Measurements from ENCODE around the gene SHKBP1. TPM values are rescaled to one million over a fixed set of nuclear protein-coding genes. Genes with fewer than 3 reads are reported as not detected.

Gene SHKBP1
- total and polyA plus RNA-seq, 7 donors, result 12.4 to 21.7 (median 17.2) TPM

DNA sequence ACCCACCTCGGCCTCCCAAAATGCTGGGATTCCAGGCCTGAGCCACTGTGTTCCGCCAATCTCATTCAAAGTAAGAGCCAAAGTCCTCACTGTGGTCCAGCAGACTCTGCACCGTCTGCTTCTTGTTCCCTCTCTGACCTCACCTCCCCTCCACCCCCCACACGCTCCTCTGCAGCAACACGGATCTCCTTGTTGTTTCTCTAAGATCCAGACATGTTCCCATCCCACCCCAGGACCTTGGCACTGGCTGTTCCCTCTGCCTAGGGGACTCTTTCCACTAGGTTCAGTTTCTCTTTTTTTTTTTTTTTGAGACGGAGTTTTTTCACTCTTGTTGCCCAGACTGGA, 62.9 kb downstream of the SHKBP1 start:
- TF ChIP-seq, protein P1, sequence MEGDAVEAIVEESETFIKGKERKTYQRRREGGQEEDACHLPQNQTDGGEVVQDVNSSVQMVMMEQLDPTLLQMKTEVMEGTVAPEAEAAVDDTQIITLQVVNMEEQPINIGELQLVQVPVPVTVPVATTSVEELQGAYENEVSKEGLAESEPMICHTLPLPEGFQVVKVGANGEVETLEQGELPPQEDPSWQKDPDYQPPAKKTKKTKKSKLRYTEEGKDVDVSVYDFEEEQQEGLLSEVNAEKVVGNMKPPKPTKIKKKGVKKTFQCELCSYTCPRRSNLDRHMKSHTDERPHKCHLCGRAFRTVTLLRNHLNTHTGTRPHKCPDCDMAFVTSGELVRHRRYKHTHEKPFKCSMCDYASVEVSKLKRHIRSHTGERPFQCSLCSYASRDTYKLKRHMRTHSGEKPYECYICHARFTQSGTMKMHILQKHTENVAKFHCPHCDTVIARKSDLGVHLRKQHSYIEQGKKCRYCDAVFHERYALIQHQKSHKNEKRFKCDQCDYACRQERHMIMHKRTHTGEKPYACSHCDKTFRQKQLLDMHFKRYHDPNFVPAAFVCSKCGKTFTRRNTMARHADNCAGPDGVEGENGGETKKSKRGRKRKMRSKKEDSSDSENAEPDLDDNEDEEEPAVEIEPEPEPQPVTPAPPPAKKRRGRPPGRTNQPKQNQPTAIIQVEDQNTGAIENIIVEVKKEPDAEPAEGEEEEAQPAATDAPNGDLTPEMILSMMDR (IDR thresholded peaks at IDR 0.05), result no peak
- H3K27me3 ChIP-seq (ENCODE audit: insufficient read depth in 3 of 3, low read length in 2 of 3), result no peaks in the 10 kb centered on the region
- no peak overlapping the region for H3K27ac ChIP-seq
- H3K4me3 ChIP-seq, result no peak overlapping the region
- ATAC-seq (no peak), DNase-seq (no peak)
- intact Hi-C loops (cut with DNase I), result no loop called here
- no peaks in the 10 kb centered on the region for H3K4me1 ChIP-seq
- no peaks in the 10 kb centered on the region for H3K9me3 ChIP-seq
- H3K36me3 ChIP-seq (ENCODE audit: insufficient read depth in 1 of 2, low read depth in 1 of 2), result no peaks in the 10 kb centered on the region
- WGBS, 3 donors, result 76 to 82% (median 76%) methylated on average over 6 of the region's 6 CpGs

DNA sequence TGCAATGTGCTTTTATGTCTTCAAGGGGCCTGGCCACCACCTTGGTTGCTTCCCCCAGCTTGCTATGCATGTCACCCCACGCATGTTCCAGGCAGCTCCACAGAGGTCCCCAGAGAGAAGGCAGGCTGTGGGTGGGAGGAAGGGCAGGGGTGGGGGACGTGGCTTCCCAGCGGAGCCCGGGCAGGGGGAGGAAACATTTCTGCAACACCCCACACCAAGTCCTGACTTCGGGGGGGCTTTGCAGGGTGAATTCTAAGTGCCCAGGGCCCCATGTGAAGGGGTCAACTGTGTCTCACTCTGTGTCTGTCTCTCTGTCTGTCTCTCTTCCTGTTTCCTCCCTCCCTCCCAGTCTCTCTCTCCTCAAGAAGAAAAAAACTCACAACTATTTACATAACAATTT, 64.1 kb downstream of the SHKBP1 start:
- TF ChIP-seq, protein P1 (IDR thresholded peaks at IDR 0.05), result no peak
- 47 to 58% (median 49%) methylated on average over 5 of the region's 5 CpGs for WGBS, 3 donors
- peaks cover 1% of the 10 kb centered on the region for H3K4me1 ChIP-seq
- H3K27me3 ChIP-seq (ENCODE audit: insufficient read depth in 3 of 3, low read length in 2 of 3), result no peaks in the 10 kb centered on the region
- H3K9me3 ChIP-seq, result no peaks in the 10 kb centered on the region
- DNase-seq, result no peak
- no peaks in the 10 kb centered on the region for H3K36me3 ChIP-seq (ENCODE audit: insufficient read depth in 1 of 2, low read depth in 1 of 2)
- no peak for ATAC-seq
- H3K27ac ChIP-seq, result no peak overlapping the region
- intact Hi-C loops (cut with DNase I), result no loop called here
- H3K4me3 ChIP-seq, result no peak overlapping the region

Other genes with a start within 250 kb of the SHKBP1 start
- 100 to 1,000 TPM; 220 to 299 (median 285) TPM for gene C19orf47, start 228.5 kb upstream of the SHKBP1 start, total RNA-seq
- gene C19orf47, start 228.5 kb upstream of the SHKBP1 start, polyA plus RNA-seq, result 100 to 1,000 TPM; 368 to 436 (median 429) TPM
- gene PLD3, start 228.2 kb upstream of the SHKBP1 start, total RNA-seq, result 100 to 1,000 TPM in 1 of 4 donors, 10 to 100 TPM in 3; 77.8 to 116 (median 85.0) TPM
- 10 to 100 TPM; 60.2 to 87.3 (median 64.9) TPM for gene PLD3, start 228.2 kb upstream of the SHKBP1 start, polyA plus RNA-seq
- gene HIPK4, start 186.7 kb upstream of the SHKBP1 start, total RNA-seq, result under 1 TPM in 2 of 4 donors, not detected in 2; 0.08 to 0.11 TPM
- under 1 TPM in 1 of 3 donors, not detected in 2; 0.03 TPM for gene HIPK4, start 186.7 kb upstream of the SHKBP1 start, polyA plus RNA-seq
- 1 to 10 TPM; 1.4 to 3.3 (median 2.8) TPM for gene PRX, start 163.5 kb upstream of the SHKBP1 start, total RNA-seq
- 1 to 10 TPM; 1.9 to 2.1 (median 2.1) TPM for gene PRX, start 163.5 kb upstream of the SHKBP1 start, polyA plus RNA-seq
- gene SERTAD1, start 150.9 kb upstream of the SHKBP1 start, total RNA-seq, result 10 to 100 TPM; 10.5 to 24.0 (median 20.2) TPM
- gene SERTAD1, start 150.9 kb upstream of the SHKBP1 start, polyA plus RNA-seq, result 10 to 100 TPM; 10.7 to 88.7 (median 17.3) TPM
- gene SERTAD3, start 132.5 kb upstream of the SHKBP1 start, total RNA-seq, result 10 to 100 TPM; 16.0 to 29.0 (median 26.0) TPM
- gene SERTAD3, start 132.5 kb upstream of the SHKBP1 start, polyA plus RNA-seq, result 10 to 100 TPM; 12.7 to 30.0 (median 13.8) TPM
- 100 to 1,000 TPM in 2 of 4 donors, 10 to 100 TPM in 2; 74.1 to 189 (median 114) TPM for gene BLVRB, start 111.1 kb upstream of the SHKBP1 start, total RNA-seq
- gene BLVRB, start 111.1 kb upstream of the SHKBP1 start, polyA plus RNA-seq, result 100 to 1,000 TPM; 167 to 204 (median 172) TPM
- gene SPTBN4, start 109.9 kb upstream of the SHKBP1 start, total RNA-seq, result 1 to 10 TPM; 1.8 to 4.7 (median 2.8) TPM
- gene SPTBN4, start 109.9 kb upstream of the SHKBP1 start, polyA plus RNA-seq, result 1 to 10 TPM in 2 of 3 donors, under 1 TPM in 1; 0.66 to 2.9 (median 2.8) TPM
- 10 to 100 TPM; 24.1 to 55.8 (median 44.0) TPM for gene LTBP4, start 24.5 kb downstream of the SHKBP1 start, total RNA-seq
- gene LTBP4, start 24.5 kb downstream of the SHKBP1 start, polyA plus RNA-seq, result 10 to 100 TPM; 16.0 to 23.8 (median 20.6) TPM
- gene NUMBL, start 113.8 kb downstream of the SHKBP1 start, total RNA-seq, result 10 to 100 TPM; 12.0 to 13.3 (median 12.9) TPM
- 1 to 10 TPM; 3.3 to 5.5 (median 4.1) TPM for gene NUMBL, start 113.8 kb downstream of the SHKBP1 start, polyA plus RNA-seq
- gene COQ8B, start 140.0 kb downstream of the SHKBP1 start, total RNA-seq, result 10 to 100 TPM in 3 of 4 donors, 1 to 10 TPM in 1; 6.8 to 16.2 (median 13.7) TPM
- gene COQ8B, start 140.0 kb downstream of the SHKBP1 start, polyA plus RNA-seq, result 10 to 100 TPM; 13.2 to 43.1 (median 16.1) TPM
- 10 to 100 TPM in 3 of 4 donors, 1 to 10 TPM in 1; 6.9 to 16.7 (median 14.2) TPM for gene ITPKC, start 140.2 kb downstream of the SHKBP1 start, total RNA-seq
- gene ITPKC, start 140.2 kb downstream of the SHKBP1 start, polyA plus RNA-seq, result 10 to 100 TPM; 10.2 to 19.2 (median 16.6) TPM
- gene ACTMAP, start 173.6 kb downstream of the SHKBP1 start, total RNA-seq, result 10 to 100 TPM in 2 of 4 donors, 1 to 10 TPM in 2; 6.7 to 13.3 (median 9.6) TPM
- gene ACTMAP, start 173.6 kb downstream of the SHKBP1 start, polyA plus RNA-seq, result 1 to 10 TPM; 5.1 to 8.9 (median 6.6) TPM
- 10 to 100 TPM; 27.5 to 43.6 (median 33.5) TPM for gene SNRPA, start 174.3 kb downstream of the SHKBP1 start, total RNA-seq
- 10 to 100 TPM; 21.5 to 34.2 (median 22.5) TPM for gene SNRPA, start 174.3 kb downstream of the SHKBP1 start, polyA plus RNA-seq
- 1 to 10 TPM in 1 of 4 donors, not detected in 3; 1.3 TPM for gene MIA, start 198.6 kb downstream of the SHKBP1 start, total RNA-seq
- gene MIA, start 198.6 kb downstream of the SHKBP1 start, polyA plus RNA-seq, result under 1 TPM in 2 of 3 donors, not detected in 1; 0.38 to 0.77 TPM
- 10 to 100 TPM in 3 of 4 donors, 1 to 10 TPM in 1; 8.2 to 14.5 (median 13.9) TPM for gene RAB4B, start 201.4 kb downstream of the SHKBP1 start, total RNA-seq
- gene RAB4B, start 201.4 kb downstream of the SHKBP1 start, polyA plus RNA-seq, result 10 to 100 TPM; 19.2 to 28.7 (median 23.4) TPM
- 10 to 100 TPM; 34.9 to 42.9 (median 38.9) TPM for gene EGLN2, start 222.3 kb downstream of the SHKBP1 start, total RNA-seq
- gene EGLN2, start 222.3 kb downstream of the SHKBP1 start, polyA plus RNA-seq, result 10 to 100 TPM; 45.8 to 67.6 (median 50.0) TPM